Measurements from ENCODE around the gene B3GNT3. TPM values are rescaled to one million over a fixed set of nuclear protein-coding genes. Genes with fewer than 3 reads are reported as not detected.

B3GNT3 gene
- total and polyA plus RNA-seq, 9 of the 15 experiments (the other 6 are each of a cell fraction or from before 2014, with no cell fraction given): 0.06 to 0.11 (median 0.07) TPM; not detected in 6

DNA sequence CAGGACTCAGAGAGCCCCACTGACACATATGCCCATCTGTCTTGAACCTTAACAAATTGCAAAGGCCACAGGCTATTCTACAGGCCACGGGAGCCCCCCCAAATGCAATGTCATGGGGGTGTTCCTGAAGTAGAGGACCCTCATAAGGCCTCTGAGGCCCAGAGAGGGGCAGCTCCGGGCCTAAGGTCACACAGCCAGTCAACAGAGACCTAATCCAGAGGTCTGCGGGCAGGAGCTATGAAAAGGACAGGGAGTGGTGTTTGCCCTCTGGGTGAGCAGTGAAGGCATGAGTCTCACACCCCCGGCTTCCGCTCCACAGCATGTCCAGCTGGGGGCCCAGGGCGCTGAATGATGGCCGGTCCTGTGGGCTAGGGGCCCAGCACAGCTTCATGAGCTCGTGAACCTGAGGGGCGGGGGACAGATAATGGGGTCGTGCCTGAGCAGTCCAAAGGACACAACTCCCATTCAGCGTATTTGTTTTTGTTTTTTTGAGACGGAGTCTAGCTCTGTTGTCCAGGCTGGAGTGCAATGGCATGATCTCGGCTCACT is 31.6 kb downstream of the B3GNT3 start (continued):
- TF ChIP-seq, protein P1, sequence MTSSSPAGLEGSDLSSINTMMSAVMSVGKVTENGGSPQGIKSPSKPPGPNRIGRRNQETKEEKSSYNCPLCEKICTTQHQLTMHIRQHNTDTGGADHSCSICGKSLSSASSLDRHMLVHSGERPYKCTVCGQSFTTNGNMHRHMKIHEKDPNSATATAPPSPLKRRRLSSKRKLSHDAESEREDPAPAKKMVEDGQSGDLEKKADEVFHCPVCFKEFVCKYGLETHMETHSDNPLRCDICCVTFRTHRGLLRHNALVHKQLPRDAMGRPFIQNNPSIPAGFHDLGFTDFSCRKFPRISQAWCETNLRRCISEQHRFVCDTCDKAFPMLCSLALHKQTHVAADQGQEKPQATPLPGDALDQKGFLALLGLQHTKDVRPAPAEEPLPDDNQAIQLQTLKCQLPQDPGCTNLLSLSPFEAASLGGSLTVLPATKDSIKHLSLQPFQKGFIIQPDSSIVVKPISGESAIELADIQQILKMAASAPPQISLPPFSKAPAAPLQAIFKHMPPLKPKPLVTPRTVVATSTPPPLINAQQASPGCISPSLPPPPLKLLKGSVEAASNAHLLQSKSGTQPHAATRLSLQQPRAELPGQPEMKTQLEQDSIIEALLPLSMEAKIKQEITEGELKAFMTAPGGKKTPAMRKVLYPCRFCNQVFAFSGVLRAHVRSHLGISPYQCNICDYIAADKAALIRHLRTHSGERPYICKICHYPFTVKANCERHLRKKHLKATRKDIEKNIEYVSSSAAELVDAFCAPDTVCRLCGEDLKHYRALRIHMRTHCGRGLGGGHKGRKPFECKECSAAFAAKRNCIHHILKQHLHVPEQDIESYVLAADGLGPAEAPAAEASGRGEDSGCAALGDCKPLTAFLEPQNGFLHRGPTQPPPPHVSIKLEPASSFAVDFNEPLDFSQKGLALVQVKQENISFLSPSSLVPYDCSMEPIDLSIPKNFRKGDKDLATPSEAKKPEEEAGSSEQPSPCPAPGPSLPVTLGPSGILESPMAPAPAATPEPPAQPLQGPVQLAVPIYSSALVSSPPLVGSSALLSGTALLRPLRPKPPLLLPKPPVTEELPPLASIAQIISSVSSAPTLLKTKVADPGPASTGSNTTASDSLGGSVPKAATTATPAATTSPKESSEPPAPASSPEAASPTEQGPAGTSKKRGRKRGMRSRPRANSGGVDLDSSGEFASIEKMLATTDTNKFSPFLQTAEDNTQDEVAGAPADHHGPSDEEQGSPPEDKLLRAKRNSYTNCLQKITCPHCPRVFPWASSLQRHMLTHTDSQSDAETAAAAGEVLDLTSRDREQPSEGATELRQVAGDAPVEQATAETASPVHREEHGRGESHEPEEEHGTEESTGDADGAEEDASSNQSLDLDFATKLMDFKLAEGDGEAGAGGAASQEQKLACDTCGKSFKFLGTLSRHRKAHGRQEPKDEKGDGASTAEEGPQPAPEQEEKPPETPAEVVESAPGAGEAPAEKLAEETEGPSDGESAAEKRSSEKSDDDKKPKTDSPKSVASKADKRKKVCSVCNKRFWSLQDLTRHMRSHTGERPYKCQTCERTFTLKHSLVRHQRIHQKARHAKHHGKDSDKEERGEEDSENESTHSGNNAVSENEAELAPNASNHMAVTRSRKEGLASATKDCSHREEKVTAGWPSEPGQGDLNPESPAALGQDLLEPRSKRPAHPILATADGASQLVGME (CRISPR knock-in tag; IDR thresholded peaks at IDR 0.05): no peak
- no peak for TF ChIP-seq KDM2B (CRISPR knock-in tag; IDR thresholded peaks at IDR 0.05)

DNA sequence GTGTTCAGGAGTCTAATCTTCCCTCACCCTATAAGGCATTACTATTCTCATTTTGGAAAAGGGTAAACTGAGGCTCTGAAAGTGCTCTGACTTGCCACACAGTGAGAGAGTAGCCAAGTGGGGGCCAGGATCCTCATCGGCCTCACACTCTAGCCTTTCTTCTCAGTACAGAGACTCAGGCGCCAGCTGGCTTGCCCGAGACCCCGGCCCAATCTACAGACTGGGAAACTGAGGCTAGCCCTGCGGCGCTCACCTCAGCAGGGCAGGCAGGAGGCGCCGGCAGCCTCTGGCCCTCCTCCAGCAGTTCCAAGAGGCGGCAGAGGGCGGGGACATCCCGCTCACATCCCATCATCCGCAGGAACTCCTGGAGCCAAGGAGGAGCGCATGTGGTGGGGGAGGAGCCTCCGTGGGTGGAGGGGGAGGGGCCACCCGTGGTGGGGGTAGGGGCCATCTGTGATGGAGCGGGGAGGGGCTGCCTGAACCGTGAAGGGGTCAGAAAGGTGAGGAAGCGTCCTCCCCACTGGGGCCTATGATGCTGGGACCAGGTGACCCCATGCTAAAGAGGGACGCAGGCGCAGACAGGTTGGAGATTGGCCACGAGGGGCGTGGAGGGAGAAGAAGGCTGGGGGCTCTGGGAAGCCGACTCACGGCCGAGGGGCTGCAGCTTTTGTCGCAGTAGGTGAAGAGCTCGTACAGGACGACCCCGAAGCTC is 35.1 kb downstream of the B3GNT3 start:
- DNase-seq (ENCODE audit: extremely low read depth in 1 of 4, low spot score in 3 of 4) (peak; percentile 50 to 88 (median 76)), FAIRE-seq (peak; percentile 62), ATAC-seq (peak; percentile 45)
- 9% methylated on average over 27 of the region's 29 CpGs for WGBS (ENCODE audit: insufficient coverage, low coverage, missing lambda C conversion rate)
- in situ Hi-C loops (cut with MboI) (no loop called here), intact Hi-C loops (cut with micrococcal nuclease) (no loop called here)
- CTCF ChIA-PET (ENCODE audit: low intra/inter-chr PET ratio): no interaction called here
- no TSS peak for BruUV-seq (replicated peaks)
- Histone ChIP-seq H2AFZ (ENCODE audit: low read depth, low read length) (peak overlapping the region; percentile 96), H3K27me3 (ENCODE audit: control insufficient read depth in 2 of 2, insufficient read depth in 2 of 2, low read length in 2 of 2) (peaks cover 2 to 12% of the 10 kb centered on the region in 2 experiments; a peak in 3 of 5 replicates), H4K20me1 (replicated peaks; ENCODE audit: control insufficient read depth, insufficient read depth, low read length) (peaks cover 5% of the 10 kb centered on the region; the same call in 1 of the 2 replicates), H3K36me3 (ENCODE audit: control insufficient read depth, insufficient read depth, low read length) (no peaks in the 10 kb centered on the region), H3K4me3 (peak overlapping the region; percentile 42), H3K9me3 (replicated peaks; ENCODE audit: control insufficient read depth, insufficient read depth, low read depth, low read length) (no peaks in the 10 kb centered on the region), H3K9me1 (ENCODE audit: control insufficient read depth, insufficient read depth, low read length) (no peaks in the 10 kb centered on the region), H3K4me2 (ENCODE audit: insufficient read depth, low read length) (peak overlapping the region; percentile 93), H3K4me1 (replicated peaks in 1 of 2; ENCODE audit: control insufficient read depth in 2 of 2, insufficient read depth in 2 of 2, low read length in 2 of 2) (peaks cover 4 to 34% of the 10 kb centered on the region in 2 experiments; a peak in 3 of 5 replicates), H3K79me2 (ENCODE audit: control insufficient read depth, insufficient read depth, low read length) (no peaks in the 10 kb centered on the region), H3K9ac (ENCODE audit: insufficient read depth in 1 of 2, low read depth in 2 of 2, low read length in 2 of 2) (peak overlapping the region in 1 of 2 experiments; percentile 89; a peak in 2 of 4 replicates), H3K27ac (ENCODE audit: extremely low read depth, low read depth, low read length) (no peak overlapping the region; the same call in 2 of the 3 replicates)
- POLR2A ChIA-PET: interaction anchor here (0.6 to 1.4 kb wide), 3 partner anchors 8 to 29 kb away, joined by 3 to 4 read pairs (median 3); no protein-coding TSS in a partner anchor
- TF ChIP-seq MIER1 (IDR thresholded peaks at IDR 0.05; ENCODE audit: low read depth) (no peak), MTA3 (IDR thresholded peaks at IDR 0.05; ENCODE audit: borderline replicate concordance) (0 out of 2 replicates have a peak, but pooled peaks have one; percentile 35)
- TF ChIP-seq, protein P2, sequence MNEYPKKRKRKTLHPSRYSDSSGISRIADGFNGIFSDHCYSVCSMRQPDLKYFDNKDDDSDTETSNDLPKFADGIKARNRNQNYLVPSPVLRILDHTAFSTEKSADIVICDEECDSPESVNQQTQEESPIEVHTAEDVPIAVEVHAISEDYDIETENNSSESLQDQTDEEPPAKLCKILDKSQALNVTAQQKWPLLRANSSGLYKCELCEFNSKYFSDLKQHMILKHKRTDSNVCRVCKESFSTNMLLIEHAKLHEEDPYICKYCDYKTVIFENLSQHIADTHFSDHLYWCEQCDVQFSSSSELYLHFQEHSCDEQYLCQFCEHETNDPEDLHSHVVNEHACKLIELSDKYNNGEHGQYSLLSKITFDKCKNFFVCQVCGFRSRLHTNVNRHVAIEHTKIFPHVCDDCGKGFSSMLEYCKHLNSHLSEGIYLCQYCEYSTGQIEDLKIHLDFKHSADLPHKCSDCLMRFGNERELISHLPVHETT (CRISPR knock-in tag; conservative IDR thresholded peaks at IDR 0.05 in 1 of 2, IDR thresholded peaks at IDR 0.05 in 1 of 2): no peak
- TF ChIP-seq, protein P3, sequence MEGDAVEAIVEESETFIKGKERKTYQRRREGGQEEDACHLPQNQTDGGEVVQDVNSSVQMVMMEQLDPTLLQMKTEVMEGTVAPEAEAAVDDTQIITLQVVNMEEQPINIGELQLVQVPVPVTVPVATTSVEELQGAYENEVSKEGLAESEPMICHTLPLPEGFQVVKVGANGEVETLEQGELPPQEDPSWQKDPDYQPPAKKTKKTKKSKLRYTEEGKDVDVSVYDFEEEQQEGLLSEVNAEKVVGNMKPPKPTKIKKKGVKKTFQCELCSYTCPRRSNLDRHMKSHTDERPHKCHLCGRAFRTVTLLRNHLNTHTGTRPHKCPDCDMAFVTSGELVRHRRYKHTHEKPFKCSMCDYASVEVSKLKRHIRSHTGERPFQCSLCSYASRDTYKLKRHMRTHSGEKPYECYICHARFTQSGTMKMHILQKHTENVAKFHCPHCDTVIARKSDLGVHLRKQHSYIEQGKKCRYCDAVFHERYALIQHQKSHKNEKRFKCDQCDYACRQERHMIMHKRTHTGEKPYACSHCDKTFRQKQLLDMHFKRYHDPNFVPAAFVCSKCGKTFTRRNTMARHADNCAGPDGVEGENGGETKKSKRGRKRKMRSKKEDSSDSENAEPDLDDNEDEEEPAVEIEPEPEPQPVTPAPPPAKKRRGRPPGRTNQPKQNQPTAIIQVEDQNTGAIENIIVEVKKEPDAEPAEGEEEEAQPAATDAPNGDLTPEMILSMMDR (IDR thresholded peaks at IDR 0.05 in 2 of 3, conservative IDR thresholded peaks at IDR 0.05 in 1 of 3; ENCODE audit: insufficient read depth in 2 of 3, low read depth in 1 of 3, low read length in 3 of 3): 0 out of 6 replicates have a peak, but pooled peaks of 1 of the 3 experiments have one; percentile 10

Measured in K562 (cell line).